Stimulated activated CD8-positive, alpha-beta memory T cell treated with anti-CD3 and anti-CD28 coated beads, Interleukin-7, amount 100 ng/mL, for 24 hours (primary cell): Measurements from ENCODE around the gene CDK18.

Experiments
- DNase-seq: peaks from one replicate; pipeline ENCODE4 v3.0.0-alpha.2; 2020; ENCODE audit warnings: low read depth

Gene CDK18

DNA sequence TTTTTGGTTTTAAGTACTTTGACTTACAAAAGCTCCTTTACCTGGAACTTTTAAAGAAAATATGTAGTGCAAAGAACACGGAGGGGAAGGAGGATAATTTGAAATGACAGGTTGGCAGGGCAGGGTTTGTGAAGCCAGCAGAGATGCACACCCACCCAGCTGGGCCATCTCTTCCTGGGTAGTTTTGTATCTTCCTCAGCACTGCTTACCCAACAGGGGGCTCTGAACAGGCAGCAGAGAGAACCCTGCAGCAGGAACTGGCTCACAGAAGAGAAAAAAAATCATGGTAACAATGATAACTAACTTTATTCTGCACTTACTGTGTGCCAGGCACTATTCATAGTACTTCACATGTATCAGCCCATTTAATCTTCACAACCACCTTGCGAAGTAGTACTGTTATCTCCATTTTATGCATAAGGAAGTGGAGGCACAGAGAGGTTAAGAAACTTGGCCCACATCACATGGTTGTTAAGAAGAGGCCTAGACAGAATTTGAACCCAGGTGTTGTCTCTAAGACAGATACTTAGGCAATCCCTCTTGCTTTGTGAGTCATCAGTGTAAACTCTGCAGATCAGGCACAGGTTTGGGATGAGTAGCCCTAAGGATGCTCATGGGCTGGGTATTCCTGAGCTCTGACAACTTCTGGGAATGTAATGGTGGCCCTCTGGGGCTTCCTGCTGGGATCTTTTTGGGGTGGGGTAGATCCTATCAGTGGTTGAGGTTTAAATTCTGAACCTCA lies 66.5 kb downstream of the CDK18 start:
- DNase-seq = no peak

GRCh38 chr1:205571747-205572146 lies 67.3 kb downstream of the CDK18 start:
- no peak for DNase-seq

GRCh38 chr1:205572421-205572820 lies 68.0 kb downstream of the CDK18 start:
- DNase-seq = no peak

DNA sequence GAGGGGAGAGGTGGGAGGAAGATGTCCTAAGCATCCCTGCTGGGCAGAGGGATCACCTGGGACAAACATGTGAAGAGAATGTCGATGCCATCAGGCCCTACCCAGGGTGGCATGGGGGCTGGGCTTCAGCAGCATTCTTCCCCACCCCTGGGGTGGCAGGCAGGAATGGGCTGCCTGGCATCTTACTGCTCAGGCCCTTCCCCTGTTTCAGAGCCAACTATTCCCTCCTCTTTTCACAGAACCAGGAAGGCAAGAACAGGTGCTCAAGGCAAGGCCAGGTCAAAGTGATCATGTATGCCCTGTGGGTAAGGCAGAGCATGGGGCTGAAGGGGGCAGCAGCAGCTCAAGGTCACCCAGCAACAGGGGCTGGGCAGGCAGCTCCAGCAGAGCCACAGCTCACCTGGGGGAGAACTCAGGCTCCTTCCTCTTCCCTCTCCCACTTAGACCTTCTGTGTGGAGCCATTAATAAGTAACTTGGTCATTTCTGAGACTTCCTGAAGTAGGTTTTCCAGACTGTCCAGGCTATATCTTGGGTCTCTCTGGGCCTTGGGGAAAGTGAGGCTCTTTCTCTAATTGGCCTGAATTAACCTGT lies 70.9 kb downstream of the CDK18 start:
- no peak for DNase-seq

DNA sequence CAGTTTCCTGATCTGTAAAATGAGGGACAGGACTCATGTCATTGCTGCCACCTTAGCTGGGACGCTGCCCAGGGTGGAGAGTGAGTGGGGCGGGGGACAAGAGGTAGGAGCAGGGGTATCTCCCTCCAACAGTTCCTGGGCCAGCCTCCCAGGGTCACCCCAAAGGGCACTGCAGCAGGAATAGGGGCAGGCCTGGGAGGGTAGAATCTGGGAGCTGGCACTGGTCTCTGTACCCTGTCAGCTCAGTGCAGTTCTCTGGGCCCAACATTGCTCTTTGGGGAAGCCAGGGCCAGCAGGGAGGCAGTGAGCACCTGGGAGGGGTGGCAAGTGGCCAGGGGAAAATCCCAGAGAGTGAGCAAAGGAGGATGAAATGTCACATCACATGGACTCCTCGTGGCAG lies 71.5 kb downstream of the CDK18 start:
- no peak for DNase-seq

GRCh38 chr1:205576805-205577761 lies 72.6 kb downstream of the CDK18 start:
- DNase-seq = no peak

DNA sequence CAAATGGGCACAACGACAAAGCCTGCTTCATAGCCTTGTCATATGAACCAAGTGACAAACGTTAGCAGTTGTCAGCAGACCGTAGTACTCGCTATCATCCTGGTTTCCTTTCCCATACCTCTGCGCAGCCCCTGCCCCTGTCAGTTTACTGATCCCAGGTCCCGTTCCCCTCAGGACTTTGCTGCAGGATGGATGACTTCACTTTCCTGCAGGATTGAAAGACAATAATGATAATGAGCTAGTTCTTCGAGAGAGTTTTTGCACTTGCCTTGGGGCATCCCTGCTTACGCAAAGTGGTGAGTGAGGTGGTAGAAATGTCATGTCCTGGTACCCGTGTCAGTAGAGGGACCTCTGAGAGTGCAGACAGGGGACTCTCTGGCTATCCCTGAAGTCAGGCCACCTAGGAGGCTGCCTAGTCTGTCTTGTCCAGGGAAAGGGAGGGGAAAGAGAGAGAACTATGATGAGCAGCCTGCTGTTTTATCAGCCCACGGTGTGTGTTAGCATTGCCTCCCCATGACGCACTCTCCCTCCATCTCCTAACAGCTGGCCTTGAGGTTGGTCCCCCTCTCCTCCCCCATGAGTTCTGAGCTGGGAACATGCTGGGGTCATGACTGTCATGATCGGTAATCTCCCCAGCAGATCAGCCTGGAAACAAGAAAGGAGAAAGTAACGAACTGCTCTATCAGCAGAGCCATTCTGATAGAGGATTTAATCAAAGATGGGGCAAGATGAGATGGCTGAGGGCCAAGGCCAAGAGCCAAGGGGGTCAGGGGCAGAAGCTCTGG lies 73.6 kb downstream of the CDK18 start:
- no peak for DNase-seq

GRCh38 chr1:205578780-205579571 lies 74.5 kb downstream of the CDK18 start:
- no peak for DNase-seq

GRCh38 chr1:205579711-205580110 lies 75.2 kb downstream of the CDK18 start:
- DNase-seq = no peak

- no peak for DNase-seq
These were observed 75.9 kb downstream of the CDK18 start for GRCh38 chr1:205580140-205580922.

DNA sequence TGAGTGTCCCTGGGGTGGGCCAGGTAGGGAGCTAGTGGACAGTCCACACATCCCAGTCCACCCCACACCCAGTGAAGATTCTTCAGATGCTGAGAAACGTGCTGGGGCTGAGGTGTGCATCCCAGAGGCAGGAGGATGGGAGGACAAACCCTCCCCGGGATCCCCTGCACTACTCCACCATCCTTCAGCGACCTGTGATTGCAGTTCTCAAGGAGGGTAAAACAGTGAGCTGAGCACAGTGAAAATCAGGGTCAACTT lies 76.4 kb downstream of the CDK18 start:
- DNase-seq = no peak

DNA sequence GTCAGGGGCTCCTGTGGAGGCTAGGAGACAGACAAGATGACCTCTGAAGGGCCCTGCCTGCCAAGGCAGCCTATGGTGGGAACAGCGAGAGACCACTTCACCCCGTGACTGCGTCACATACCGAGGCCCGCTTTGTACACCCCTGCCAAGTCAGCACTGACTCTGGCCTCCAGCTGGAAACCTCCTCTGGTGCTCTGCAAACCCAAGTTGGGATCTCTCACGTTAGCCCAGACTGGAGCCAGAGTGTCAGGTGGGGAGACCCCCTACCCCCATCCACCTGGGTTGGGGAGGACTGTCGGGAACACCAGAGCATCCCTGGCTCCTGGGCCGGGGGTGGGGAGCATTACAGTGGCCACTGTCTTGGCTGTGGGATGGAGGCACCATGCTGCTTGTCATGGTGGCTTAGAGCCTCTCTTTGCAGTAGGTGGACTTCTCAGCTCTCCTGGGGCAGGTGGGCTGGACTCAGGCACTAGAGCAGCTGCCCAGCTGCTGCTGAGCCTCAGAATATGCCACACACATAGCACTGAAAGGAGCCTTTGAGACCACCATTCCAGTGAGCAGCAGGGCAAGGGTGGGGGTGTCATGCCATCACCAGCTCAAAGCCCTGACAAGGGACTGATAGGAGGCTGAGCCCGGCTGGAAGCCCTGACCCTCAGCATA lies 77.0 kb downstream of the CDK18 start:
- DNase-seq = no peak

DNA sequence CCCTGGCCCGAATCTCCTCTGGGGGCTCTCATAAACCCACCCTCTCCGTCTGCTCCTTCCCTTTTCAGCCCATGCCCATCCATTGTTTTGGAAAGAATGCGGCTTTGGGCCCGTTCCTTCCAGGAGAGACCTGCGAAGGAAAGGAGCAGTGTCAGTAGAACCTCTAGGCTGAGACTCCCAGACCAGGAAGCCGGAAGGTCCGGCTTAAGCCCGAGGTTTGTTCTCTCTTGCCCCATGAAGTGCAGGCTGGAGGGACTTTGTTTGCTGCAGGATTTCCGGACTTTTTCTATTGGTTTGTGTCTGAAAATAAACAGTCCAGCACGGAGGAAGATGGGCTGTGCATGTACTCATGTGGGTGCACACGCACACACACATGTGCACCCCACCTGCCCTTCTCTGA lies 77.6 kb downstream of the CDK18 start:
- DNase-seq = no peak
